Endometrial microvascular endothelial cells (primary cell): Measurements from ENCODE around the gene C14orf93. TPM values are rescaled to one million over a fixed set of nuclear protein-coding genes. Genes with fewer than 3 reads are reported as not detected.
"Not testable (repeated sequence)": the region's sequence is repeated elsewhere in the genome, so short reads cannot be mapped to it uniquely, and the experiment has no call there.

Experiments used
- in situ Hi-C: cut with HindIII; loops from 2 replicates; pipeline ENCODE4 v1.10.0; 2017; ENCODE audit warnings: low sequenced_read_pairs, low pct_unique_long_range_greater_than_20kb; ENCODE audit errors: inconsistent ontology term
- total RNA-seq: library from RNA; depleted of rRNA; stranded (reverse); fragments of >200 nt; gene quantifications from one replicate; pipeline ENCODE4 v1.2.3, GENCODE V29; 2015; ENCODE audit errors: inconsistent ontology term

C14orf93 gene
- total RNA-seq, 1 donor from 2014 or later, result 7.4 TPM

DNA sequence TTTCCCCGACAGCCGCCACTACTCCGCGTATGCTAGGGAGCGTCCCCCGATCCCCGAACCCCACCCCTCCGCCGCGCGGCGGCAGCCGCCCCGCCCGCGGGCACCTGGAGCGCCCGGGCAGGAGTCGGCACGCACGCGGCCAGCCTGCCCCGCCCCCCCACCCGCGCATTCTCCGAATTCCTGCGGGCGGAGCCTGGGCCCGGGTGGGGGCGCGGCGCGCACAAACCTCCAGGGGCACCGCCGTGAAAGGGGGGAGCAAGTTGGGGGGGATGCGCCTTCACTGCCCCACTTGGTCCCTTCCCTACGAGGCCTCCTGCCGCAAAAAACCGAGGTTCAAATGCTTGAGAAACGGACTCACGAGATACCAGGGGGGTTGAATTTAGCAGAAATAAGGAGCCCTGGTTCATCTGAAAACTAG lies 29.3 kb downstream of the C14orf93 start:
- in situ Hi-C loops, result loop anchor here (25.0 kb wide), 1 partner anchor 107 kb away; the partner anchor contains the start of genes ACIN1 and C14orf119

DNA sequence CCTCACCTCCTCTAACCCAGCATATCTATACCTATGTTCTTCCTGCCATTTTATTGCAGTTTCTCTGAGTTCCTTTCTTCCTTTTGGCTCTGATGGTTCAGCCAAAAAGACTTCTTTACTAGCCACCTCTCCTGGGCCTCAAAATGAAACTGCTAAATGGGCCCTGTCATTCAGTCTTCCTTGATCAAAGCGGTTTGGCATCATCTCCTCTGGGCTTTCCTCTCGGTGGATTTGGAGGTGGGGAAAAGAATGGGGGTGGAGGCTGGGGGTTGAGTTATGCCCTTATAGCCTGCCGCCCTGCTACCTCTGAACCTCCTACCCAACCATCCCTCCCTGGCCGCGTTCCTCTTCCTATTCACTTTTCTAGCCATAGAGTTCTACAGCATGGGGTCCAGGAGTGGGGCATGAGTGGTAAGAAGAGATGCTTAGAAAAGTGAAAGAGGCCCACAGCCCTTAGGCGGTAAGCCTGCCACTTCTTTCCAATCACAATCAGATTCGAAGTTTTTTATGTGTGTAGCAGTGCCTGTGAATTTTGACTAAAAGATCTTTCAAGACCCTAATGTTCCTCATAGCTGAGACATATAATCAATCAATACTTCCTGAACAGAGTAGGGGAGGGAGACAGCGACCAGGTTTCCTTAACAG lies 30.1 kb downstream of the C14orf93 start:
- in situ Hi-C loops, result loop anchor here (25.0 kb wide), 1 partner anchor 107 kb away; the partner anchor contains the start of genes ACIN1 and C14orf119

DNA sequence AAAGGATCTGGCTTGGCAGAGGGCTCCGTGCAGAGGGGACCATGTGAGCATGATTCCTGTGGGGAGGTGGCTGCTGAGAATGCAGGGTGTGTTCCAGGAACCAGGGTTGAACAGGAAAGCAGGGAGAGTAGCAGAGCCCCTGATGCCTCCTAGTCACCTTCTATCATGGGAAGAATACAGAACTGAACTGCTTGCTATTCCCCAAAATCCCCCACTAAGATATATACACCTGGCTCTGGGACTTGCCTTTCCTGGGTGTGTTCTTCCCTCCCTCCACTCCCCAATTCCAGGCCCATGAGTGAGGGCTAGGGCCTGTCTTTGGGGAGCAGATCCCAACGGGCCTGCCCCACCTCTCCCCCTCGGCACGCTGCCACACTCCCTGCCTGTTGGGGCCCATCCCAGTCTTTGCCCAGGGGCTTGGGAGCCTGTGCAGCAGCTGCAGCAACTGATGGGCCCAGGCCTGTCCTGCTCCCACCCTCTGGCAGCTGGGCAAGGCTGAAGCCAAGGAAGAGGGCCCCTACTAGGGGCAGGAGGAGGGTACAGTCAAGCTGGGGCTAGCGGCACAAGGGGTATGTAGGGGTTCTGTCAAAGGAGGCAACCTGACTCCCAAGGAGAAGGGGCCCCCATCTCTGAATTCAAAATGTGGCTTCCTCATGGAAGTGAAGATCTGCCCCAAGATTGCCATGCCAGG lies 30.8 kb downstream of the C14orf93 start:
- in situ Hi-C loops, result loop anchor here (25.0 kb wide), 1 partner anchor 108 kb away; the partner anchor contains the start of genes ACIN1 and C14orf119

DNA sequence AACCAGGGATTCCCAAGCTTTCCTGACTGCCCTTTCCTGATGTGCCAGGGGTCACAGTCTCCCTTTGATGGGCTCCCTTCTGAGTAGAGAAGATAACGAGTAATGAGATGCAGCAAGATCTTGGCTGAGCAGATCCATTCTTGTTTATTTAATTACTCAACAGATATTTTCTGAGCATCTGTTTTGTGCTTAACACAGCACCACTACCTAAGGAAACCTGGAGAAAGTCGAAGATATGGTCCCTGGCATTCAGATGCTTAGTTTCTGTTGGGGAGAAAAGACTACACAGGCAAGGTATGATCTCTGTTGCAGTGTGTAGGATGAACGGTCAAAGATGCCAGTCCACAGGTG lies 31.5 kb downstream of the C14orf93 start:
- in situ Hi-C loops, result loop anchor here (25.0 kb wide), 1 partner anchor 109 kb away; the partner anchor contains the start of genes ACIN1 and C14orf119

DNA sequence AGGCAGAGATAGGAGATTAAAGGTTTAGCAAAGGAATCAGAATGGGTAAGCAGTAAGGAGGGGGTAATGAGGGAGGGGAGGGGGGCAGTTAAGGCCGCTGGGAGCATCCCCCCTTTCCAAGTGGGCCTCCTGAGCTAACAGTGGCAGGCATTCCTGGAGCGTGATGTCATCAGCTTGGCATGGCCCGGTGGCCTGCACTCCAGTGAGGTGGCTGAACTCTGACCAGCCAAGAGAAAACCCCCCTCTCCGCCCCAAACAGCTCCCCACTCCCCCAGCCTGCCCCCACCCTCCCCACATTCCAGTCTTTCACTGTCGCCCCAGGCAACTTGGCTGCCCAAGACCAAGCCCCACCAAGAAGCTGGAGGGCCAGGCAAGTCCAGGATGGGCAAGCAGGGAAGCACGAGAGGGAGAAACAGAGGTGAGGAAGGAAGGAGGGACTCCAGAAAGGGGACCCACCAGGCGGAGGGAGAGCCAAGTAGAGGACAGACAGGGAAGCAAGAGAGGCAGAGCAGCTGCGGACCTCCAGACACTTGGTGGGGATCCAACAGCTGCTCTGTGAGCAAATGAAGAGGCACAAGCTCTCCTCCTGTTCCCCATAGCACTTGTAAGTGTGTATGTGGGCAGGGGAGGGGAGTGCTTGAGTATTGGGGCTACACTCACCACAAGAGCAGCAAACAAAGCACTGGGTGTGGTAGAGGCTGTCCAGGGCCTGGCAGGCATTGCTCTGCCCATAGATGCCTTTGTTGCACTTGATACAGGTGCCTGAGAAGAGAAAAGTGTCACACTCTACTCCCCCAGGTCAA lies 32.1 kb downstream of the C14orf93 start:
- in situ Hi-C loops, result loop anchor here (25.0 kb wide), 1 partner anchor 109 kb away; the partner anchor contains the start of genes ACIN1 and C14orf119

DNA sequence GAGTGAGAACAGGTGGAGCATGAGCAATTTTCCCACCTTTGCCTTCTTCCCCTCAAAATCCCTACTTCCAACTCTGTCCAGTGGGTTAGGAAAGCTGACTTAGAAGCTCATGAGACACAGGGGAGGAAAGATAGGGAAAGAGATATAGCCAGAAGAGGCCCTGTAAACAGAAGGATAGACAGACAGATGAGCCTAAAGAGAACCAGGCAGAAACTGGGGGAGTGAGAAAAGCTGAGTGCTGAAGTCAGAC lies 32.6 kb downstream of the C14orf93 start:
- in situ Hi-C loops, result loop anchor here (25.0 kb wide), 1 partner anchor 110 kb away; the partner anchor contains the start of genes ACIN1 and C14orf119

DNA sequence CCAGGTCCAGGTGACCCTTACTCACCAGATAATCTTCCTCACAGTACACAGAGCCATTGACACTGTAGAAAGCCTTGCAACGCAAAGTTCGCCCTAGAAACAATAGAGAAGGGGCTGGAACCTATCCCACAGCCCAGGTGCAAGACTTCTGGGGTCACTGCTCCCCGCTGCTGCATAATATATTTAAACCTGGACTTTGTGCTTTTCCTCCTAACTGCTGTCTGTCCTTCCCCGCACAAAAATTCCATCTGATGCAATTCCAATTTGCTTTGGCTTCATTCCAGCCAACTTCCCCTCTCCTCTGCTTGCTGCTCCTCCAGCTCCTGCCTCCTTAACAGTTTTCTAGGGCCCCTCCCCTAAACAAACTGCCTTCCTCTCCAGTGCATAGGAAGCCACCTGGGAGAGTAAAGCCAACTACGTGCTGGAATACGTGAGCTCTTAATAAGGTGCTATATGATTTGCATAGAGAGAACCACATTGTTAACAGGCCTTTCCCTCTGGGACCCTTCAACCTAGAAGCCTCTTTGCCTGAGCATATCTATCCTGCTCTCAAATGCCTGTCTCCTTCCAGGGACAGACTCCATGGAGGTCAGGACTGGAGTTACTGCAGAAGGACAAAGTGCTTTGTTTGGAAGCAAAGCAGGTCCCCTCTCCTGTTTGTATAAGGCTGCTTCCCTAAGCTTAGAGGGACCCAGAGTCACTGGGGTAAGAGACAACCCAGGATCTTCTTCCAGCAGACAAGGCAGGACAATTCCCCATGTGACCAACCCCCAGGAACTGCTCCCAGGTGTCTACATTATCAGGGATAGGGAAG lies 33.1 kb downstream of the C14orf93 start:
- in situ Hi-C loops, result loop anchor here (25.0 kb wide), 1 partner anchor 110 kb away; the partner anchor contains the start of genes ACIN1 and C14orf119

DNA sequence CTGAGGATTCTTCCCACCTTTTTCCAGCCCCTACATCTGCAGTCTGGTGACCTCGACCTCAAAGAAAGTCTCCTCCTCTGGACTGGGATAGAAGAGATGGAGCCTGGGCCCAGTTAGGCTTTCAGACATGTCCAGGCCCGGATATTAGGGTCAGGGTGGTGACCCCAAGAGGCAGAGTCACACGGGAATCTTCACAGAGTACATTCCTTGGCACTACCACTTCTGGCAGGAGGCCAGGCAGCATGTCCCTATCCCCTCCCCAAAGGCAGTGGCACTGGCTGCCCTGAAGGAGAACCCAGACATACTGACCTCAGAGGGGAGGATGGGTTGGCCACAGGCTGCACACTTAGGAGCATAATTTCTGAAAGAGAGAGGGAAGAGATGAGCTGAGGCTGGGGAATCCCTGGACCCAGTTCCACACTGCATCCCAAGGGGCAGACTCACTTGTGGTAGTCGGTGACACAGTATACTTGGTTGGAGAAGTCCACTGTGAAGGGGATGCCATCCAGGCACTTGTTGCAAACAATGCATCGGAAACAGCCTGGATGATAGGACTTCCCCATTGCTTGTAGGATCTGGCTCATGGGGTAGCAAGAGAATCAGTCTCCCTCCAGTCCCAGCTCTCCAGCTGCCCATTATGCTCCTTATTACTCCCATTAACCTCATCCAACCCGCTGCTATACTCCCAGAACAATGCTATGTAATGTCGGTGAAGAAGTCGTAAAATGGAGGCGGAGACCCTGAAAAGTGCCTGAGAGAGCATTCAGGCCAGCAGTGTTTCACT lies 35.2 kb downstream of the C14orf93 start:
- in situ Hi-C loops, result loop anchor here (25.0 kb wide), 1 partner anchor 113 kb away; the partner anchor contains the start of genes ACIN1 and C14orf119

DNA sequence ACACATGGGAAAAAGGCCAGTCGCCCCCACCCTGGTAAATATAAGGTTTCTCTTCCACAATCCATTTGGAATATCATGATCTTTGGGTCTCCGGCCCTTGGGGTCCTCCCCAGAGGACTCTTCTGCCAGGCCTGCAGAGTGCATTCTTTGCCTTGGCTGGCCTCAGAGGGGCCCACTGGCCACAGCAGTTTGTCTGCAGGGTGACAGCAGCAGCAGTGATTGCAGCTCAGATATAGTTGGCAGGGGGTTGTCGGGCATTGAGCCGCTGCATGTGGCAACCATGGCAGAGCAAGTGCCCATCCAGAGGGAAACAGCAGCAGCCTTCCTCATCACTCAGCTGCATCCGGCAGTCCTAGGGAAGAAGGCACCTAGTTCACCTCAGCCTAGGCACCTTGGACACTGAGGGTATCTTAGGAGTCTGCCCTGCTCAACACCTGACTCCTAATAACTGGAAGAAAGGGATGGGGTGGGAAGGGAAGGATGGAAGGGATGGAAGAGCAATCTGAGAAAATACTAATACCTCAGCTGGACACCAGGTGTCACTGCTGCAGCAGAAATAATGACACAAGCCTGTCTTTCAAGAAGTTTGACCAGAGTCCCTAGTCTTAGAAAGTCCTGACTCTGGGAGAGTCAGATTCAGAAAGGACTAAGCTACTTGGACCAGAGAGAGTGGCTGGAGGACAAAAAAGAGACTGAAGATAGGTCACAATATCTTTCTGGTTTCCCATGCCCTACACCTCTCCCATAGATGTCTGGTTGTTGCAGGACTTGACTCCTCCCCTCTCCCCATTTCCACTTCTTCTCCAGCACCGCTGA lies 36.5 kb downstream of the C14orf93 start:
- in situ Hi-C loops, result no loop called here

DNA sequence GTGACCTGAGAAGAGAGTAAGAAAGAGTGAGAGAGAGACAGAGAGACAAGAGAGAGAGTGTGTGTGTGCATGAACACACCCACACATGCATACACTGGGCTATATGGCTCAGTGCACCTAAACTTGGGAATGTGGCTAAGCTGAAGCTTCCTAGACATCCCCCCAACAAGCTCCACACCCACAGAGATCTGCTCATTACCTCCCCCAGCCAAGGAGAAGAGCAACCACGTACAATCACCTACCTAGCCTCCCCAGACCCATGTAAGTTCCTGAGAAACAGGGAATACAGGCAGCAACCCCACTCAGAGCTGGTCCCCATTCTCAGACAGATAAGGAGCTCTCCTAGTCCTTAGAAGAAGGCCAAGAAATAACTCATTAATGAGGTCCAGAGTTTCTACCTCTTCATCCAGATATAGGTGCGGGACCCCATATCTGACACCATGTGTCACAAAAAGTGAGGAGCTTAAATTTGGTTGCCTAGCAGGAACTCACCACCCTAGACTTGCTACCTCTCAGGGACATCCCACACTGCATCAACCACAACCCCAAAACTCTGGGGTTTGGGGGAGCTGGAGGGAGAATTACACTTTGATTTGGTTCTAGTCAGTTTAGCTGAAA lies 37.5 kb downstream of the C14orf93 start:
- in situ Hi-C loops, result no loop called here

DNA sequence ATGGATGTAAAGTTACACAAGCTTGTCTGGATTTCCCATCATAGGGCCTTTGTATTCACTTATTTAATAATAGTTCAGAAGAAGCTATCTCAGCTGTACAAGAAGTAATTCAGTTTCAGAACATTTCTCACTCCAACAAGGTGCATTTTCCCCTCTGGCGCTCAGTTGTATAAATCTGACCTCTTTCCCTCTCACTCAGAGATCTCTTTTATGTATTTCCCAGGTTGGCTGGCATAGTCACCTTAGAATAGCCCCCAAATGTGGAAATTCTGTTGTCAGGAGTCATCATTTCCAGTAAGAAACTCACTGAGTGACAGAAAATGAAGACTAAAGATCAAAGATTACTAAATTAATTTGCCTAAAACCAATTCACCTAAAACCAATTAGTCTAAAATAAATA lies 38.8 kb downstream of the C14orf93 start:
- in situ Hi-C loops, result no loop called here

DNA sequence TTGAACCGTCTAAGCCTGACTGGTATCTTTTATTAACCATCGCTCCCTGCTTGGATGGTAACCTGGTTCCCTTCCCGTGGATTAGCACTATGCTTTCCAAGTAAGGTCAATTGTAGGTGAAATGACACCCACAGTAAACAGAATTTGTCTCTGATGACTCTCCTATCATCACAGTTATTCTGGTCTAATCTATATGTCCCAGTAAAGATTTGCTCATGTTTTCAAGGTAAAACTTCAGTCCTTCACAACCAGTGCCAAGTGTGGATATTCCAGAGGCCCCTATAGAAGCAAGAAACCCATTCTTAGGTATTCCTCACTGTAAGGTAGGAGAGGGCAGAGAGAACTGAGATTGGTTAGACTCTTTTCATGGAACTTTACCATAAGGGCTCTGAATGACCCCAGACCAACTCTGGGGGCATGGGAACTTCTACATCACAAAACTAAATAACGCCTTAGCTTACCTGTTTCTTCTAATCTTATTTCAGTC lies 43.1 kb downstream of the C14orf93 start:
- in situ Hi-C loops, result no loop called here

DNA sequence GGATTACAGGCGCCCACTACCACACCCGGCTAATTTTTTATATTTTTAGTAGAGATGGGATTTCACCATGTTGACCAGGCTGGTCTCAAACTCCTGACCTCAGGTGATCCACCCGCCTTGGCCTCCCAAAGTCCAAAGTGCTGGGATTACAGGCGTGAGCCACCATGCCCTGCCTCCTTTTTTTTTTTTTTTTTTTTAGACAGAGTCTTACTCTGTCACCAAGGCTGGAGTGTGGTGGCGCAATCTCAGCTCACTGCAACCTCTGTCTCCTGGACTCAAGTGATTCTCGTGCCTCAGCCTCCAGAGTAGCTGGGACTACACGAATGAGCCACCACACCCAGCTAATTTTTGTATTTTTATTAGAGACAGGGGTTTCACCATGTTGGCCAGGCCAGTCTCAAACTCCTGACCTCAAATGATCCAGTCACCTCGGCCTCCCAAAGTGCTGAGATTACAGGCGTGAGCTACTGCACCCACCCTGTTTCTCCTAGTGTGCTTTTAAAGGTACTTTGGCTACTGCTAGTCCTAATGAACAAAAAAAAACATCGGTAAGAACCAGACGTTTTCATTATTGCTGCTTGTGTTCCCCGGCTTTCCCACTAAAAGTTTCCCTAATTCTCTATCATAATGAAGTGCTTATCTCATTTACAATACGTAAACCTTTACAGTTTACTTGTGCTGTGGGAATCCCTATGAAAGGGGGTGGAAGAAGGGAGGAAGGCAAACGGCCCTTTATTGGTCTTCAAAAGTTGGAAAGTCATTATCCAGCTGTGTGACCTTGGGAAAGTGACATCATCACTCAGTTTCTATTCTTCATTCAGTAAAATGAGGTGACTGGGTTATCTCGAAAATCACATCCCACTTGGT lies 43.8 kb downstream of the C14orf93 start:
- in situ Hi-C loops, result not testable (repeated sequence)

DNA sequence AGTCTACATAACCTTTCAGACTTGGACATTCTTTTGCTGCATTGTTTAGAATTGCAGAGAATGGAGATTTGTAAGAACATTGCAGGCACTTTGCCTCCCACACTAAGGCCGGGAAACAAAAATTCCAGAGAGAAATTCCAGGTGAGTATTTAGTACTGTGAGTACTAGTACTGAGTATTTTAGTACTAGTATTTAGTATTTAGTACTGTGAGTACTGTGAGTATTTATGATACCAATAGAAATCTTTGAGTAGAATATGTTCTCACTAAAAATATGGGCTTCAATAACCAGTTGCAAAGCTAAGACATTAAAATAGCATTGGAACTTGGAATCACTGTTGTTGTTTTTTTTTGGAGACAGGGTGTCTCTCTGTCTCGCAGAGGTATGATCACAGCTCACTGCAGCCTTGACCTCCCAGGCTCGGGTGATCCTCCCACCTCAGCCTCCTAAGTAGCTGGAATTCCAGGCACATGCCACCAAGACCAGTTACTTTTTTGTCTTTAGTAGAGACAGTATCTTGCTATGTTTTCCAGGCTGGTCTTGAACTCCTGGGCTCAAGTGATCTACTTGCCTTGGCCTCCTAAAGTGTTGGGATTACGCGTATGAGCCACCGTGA lies 47.8 kb downstream of the C14orf93 start:
- in situ Hi-C loops, result no loop called here
